HG02938 (cell line): ENCODE data around the gene ATG4D.
"Not testable (repeated sequence)": the region's sequence is repeated elsewhere in the genome, so short reads cannot be mapped to it uniquely, and the experiment has no call there.

ENCODE experiments used
- ATAC-seq: cut with Tn5 transposase; IDR thresholded peaks from one replicate; pipeline ENCODE4 v1.9.1; 2021; ENCODE audit warnings: mild to moderate bottlenecking, moderate library complexity; ENCODE audit not compliant: unreplicated experiment

The ATG4D gene

DNA sequence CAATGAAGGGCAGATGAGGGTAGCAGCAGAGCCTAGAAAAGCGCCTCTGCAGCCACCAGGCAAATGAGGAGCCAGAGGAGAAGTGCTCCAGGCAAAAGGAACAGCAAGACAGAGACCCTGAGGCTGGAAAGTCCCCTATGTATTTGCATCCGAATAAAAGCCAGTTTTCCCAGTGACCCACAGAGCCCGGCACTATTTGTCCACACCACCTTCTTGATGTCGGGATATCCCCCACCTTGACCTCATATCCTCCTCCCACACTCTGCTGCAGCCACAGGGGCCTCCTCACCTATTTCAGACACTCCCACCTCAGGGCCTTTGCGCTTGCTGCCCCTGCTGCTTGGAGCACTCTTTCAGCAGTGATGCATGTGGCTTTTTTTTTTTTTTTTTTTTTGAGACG is 6.6 kb downstream of the ATG4D start:
- ATAC-seq = no peak

DNA sequence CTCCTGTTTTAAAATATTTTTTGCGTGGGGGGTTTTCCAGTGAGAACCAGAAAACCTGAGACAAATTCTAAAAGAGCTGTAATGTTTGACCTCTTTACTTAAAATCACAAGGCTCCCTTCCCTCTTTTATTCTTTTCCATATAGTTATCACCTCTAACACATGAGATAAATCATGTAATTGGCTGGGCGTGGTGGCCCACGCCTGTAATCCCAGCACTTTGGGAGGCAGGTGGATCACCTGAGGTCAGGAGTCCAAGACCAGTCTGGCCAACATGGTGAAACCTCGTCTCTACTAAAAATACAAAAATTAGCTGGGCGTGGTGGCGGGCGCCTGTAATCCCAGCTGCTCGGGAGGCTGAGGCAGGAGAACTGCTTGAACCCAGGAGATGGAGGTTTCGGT is 7.3 kb downstream of the ATG4D start:
- ATAC-seq = not testable (repeated sequence)

DNA sequence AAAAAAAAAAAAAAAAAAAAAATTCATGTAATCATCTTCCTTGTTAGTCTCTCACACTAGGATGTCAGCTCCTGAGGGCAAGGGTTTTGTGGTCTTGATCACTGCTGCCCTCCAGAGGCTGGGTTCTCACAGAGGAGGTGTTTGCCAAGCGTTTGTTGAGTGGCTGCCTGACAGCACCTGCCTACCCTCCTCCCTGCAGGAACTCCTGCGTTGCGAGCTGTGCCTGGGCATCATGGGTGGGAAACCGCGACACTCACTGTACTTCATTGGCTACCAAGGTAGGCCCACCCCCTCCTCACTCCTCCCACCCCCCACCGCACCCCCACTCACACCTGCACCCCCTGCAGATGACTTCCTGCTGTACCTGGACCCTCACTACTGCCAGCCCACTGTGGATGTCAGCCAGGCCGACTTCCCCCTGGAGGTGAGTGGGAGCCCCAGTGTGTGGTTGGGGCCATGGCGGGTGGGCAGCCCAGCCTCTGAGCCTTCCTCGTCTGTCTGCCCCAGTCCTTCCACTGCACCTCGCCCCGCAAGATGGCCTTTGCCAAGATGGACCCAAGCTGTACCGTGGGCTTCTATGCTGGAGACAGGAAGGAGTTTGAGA is 8.1 kb downstream of the ATG4D start:
- ATAC-seq = no peak

DNA sequence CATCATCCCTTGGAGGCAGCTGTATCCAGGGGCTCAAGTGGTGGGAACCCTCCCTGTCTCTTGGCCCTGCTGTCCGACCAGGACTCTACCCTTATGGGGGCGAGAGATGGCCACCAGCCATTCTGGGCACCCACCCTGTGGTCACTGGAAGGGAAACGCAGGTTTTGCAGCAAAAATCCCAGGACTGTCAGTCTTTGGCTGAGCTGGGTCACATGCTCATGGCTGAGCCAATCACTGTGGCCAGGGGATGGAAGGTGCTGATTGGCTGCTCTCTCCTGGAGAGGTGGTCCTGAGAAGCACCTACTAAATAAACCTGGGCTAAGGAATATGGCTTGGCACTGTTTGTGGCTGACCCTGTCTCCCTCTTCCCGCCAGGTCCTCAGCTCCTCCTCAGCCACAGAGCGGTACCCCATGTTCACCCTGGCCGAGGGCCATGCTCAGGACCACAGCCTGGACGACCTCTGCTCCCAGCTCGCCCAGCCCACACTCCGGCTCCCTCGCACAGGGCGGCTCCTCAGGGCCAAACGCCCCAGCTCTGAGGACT is 8.9 kb downstream of the ATG4D start:
- no peak for ATAC-seq

DNA sequence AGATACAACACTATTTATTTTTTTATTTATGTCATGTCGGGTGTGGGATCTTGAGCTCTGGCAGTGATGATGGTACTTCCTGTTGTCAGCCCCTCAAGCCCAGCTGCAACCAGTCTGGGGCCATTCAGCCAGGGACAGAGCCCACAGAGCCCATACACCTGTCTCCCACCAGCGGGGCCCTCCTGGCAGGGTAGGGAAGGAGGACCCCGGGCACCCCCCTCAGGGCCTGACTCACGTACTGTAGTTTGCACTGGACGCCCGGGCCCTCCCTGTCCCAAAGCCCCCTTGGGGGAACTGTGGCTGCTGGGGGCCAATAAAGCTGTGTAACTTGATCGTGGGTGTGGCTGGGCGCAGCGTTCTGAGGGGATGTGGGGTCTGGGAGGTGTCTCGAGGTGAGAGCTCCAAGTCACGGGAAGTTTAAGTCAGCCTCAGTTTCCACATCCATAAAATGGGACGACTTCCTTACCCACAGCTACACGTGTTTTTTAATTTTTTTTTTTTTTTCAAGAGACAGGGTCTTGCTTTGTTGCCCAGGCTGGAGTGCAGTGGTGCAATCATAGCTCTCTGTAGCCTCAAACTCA is 9.5 kb downstream of the ATG4D start:
- ATAC-seq = no peak

DNA sequence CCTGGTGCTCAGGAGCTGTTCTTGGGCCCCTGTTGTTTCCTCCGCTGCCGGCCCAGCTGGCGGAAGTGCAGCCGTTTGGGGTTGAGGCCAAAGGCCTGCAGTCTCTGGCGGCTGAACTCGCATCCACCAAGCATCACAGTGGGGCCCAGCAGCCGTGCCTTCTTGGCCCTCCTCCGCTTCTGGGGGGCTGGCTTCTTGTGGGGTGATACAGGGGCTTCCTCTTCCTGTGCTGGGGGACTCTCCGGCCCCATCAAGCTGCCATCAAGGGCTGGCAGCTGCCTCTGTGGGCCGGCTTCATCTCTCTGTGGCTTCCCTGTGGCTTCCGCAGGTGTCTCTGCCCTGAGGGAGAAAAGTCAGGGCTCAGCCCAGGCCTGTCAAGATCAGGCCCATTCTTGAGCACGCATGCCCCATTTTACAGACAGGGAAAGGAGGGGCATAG is 10.3 kb downstream of the ATG4D start:
- ATAC-seq = no peak

DNA sequence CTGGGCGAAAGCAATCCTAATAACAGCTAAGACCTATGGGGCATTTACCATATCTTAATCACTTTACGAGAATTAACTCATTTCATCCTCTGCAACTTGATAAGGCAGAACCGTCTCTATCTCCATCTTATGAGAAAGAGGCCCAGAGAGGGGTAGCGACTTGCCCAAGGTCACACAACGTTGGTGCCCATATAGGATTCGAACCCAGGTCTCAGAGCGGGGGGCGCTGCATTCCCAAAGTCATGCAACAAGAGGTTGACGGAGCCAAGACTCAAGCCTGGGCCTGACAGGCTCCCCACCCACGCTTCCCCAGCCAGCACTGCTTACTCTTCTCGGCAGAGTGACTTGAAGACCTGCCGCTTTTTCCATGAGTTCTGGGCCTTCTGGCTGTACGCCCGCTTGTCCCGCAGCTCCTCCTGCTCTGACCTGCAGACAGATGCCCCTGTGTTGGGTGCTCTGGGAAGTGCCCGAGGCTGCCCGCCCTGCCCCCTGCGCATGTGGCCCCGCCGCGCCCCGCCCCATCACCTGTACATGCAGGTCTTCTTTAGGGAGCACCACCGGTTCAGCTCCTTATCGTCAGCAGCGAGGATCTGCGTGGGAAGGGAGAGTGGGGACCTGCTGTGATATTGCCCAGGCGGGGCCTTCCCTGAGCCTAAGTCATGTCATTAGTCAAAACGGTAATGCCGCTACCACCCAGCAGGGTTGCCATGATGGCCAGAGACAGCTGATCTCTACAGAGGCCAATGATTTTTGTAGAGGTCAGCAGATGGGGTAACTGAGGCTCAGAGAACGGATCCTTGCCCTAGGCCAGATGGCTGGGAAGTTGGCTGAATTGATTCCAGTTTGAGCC is 11.3 kb downstream of the ATG4D start:
- ATAC-seq = no peak

DNA sequence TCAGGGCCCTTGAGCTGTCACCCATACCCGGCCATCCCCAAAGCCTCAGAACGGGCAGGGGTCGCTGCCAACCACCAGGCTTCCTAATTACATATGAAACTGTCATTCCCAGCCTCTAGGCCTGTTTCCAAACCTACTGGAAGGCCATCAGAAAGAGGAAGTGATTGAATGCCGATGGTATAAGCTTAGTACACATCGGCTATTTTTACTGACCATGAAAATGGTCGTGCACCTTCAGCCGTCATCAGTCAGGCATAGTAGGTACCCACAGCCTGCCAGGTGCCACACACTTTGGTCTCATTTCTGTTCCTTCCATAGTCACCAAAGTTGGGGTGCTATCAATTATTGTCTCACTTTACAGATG is 11.9 kb downstream of the ATG4D start:
- ATAC-seq = no peak

DNA sequence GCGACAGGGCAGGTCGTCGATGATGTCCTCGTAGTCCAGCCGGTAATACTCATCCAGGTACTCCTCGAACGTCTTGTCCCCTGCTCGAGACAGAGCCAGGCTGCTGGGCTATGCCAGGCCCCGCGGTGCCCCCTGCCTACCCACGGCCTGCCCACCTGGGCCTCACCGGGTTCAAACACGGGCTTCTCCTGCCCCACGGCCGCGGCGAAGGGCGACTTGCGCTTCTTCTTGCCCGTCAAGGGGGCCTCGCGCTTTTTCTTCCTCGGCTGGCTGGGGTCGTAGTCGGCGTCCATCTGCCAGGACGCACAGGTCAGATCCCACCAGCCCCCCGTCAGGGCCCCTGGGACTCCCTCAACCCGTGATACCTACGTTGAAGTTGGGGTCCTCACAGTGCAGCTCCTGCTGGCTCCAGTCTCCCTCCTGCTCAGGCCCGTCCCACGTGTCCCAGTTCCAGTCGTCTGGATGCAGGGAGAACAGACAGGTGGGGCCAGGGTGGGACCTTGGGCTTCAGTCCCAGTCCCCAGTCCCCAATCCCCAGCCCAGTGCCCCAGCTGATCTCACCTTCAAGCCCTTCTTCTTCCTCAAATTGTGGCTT is 14.0 kb downstream of the ATG4D start:
- ATAC-seq = no peak

DNA sequence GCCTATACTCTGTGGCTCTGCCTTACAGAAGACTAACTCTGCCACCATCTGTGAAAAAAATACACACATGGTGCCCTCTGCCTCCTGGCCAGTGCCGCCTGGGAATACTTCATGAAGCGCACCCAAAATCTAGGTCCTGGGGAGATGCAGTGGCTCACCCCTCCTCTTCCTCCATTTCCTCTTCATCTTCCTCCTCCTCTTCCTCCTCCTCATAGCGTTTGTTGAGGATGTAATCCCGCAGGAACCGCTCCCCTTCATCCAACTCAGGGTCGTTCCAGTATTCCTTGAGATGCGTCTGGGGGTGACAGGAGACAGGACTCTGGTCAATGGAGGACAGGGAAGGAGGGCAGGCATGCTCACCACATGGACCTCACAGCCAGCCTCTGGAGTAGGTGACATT is 16.4 kb downstream of the ATG4D start:
- ATAC-seq = no peak

DNA sequence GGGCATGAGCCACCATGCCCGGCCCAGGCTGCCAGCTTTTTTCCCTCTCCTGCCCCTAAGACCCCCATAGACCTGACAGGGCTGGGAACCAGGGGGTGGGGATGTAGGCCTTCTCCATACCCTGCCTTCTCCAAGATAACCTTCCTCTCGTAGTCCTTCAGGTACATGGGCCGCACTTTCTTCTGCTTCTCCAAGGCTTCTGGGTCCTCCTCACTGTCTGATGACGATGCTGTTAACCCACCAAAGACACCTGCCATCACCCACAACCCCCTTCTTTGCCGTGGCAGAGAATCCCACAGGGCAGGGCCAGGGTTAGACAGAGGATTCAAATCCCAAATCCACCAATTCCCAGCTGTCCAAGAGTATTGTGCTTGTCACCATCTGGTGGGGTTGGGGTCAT is 18.9 kb downstream of the ATG4D start:
- ATAC-seq = no peak

DNA sequence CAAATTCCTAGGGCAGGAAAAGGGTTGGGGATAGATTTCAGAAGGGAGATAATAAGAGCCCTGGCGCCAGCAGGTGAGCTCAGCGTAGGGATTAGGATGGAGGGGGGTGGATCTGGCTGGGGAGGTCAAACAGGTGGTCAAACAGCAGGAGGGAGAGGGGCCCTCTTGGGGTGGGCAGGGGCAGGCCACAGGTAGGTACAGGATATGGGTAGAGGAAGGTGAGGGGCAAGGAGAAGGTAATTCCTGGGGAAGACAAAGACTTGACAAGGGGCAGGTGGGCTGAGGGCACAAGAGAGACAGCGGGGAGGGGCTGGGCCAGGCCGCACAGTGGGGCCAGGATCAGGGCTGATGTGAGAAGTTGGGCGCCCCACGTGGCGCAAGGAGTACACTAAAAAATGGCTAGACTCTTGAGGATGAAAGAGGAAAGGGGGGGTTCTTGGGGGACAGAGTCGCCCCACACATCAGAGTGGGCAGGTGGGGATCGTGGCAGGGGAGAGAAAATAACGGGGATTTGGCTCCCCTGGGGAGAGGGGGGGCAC is 21.4 kb downstream of the ATG4D start:
- no peak for ATAC-seq

DNA sequence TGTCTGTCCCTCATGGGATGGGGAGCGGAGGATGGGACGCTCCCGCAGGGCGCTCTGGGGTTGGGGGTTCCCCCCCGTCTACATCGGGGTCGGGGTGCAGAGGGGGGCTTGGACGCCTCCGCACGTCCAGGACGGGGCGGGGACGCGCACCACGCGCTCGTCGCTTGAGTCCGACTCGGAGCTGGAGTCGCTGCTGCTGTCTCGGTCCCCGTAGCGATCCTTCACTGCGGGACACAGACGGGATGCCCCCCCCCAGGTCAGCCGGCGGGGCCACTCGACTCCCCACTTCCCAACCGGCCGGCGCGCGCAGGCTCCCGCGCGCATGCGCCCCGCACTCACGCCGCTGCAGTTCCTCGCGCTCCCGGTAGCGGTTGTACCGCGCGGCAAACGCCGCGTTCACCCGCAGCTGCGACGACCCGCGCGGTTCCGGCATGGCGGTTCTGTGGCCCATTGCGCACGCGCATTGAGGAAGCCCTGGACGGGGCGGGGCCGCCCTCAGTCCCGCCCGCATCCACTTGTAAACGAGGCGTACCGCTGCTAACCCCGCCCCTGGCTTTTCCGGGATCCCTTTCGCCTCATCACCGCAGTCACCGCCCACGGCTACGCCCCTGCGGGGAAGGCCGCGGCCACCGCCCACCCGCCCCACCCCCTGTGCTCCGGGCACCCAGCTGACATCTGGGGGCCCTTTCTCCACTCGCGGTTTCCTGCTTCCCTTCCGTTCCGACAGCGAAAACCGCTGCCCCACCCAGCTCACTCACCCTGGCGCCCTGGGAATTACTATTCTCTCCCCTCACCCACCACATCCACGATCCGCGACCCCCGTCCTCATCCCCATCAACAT is 22.1 kb downstream of the ATG4D start, which contains the start of gene KRI1:
Gene KRI1 (minus strand): TSS at position 444 of the 841 bp plus-strand sequence. CDS start 11 bp downstream, at position 433.
- ATAC-seq = peak; percentile 38

DNA sequence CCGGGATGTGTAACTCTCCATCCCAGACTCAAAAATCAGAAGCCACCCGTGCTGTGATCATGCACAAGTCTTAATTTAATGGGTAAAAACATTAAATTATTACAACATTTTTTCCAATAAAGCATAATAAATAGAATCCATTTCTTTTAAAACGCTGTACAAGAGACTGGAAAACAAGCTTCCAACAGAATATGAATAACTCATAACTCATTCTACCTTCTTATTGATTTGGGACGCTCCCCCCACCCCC is 22.6 kb downstream of the ATG4D start:
- no peak for ATAC-seq

DNA sequence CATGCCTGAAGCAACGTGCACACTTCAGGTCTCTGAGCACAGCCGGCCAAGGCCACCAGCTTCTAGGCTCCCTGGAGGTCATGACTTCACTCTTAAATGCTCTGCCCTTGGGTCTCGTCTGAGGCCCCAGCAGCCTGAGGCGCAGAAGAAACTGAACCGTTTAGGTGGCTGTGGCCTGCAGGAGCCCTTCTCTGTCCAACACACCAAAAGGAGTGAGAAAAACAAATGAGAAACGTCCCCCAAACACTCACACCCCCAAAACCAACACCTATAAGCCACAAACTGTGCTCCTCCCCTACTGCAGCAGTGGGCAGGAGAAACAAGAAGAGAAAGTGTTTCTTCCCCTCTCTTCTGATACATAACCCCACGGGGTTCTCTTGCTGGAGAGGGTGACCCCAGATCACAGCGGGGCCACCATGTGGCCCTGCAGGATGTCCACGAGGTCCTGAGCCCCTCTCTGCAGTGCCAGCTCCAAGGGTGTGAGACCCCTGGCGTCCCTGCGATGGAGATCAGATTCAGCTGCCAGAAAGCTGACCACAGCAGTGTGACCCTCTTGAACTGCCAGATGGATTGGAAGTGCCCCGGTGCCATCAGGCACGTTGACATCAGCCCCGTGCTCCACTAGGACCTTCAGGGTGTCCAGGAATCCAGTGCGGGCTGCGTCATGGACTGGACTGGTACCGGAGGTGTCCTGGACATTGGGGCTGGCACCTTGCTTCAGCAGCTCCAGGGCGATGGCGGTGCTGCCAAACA is 23.1 kb downstream of the ATG4D start:
- no peak for ATAC-seq

DNA sequence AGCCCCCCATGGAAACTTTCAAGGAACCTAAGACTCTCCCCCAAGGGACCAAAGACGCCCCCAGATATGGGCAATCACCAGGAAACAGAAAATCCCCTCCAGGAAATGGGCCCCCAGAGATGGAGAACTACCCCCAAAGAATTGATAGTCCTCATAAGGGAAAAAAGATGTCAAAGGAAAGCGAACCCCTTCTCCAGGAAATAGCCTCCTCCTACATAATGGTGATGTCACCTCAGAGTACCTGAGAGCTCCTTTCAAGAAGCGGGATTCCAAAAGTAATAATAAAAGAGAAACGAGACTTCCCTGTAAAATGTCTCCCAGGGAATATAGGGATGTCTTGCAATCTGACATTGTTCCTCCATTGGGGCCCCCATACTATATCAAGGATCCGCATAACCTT is 24.0 kb downstream of the ATG4D start:
- ATAC-seq = no peak

DNA sequence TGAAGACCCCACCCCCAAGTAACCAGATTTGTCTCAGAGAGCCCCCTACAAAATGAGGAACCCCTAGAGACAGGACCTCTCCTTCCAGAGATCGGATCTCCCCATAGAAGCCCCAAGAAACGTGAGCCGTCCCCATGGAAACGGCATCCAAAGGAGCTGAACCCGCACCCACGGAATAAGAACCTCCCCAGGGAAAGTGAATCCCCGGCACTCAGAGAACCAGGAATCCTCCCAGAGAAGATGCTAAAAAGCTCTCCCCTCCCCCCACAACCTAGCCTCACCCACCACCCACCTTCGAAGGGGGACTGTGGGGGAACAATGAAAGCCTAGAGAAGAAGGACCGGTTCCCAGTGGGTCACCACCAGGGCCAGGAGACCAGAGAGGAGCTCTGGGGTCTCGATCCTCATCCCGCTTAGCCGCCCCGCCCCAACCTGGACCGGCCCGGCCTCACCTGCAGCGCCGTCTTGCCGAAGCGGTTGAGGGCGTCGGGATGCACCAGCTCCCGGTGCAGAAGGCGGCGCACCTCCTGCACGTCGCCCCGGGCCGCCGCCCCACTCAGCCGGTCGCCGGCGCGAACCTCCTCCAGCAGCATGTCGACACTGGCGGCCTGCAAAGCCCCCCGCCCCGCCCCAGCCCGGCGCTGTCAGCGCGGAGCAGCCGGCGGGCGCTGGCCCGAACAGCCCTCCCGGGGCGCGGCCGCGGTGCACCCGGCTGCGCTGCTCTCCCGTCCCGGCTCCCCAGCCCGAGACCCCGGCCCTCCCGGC is 24.5 kb downstream of the ATG4D start:
- no peak for ATAC-seq

DNA sequence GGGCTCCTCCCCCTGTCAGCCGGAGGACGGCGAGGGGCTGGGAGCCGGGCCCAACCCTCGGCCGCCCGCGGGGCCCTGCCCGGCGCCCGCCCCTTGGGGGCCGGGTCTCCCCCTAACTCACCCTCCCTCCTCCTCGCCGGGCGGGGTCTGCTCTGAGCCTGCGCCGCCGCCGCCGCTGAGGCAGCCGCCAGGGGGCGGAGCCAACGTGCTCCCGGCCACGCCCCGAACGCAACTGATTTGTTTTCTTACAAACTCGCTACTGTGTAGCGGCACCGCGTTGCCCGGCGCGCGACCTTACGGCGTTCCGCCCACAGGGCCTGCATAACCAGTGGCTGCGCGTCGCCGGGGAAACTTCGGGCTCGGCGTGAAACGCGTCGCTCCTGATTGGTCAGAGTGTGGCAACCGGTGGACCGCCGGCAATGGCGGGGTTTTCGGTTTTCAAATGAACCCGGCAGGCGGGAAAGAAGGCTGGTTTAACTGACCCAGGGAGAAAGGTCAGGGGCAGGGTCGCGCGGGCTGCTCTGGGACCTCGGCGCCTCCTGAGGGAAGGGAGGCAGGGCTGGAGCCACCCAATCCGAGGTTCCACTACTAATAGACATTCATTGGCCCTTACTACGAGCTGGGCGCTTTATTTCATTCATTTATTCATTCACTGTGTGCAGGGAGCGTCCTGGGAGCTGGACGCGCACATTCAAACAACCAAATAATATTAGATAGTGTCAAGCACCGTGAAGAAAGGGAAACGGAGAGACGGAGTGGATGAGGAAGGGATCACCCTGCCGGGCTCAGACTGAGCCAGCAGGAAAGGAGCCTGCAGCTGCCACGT is 25.3 kb downstream of the ATG4D start, which contains the start of gene CDKN2D:
Gene CDKN2D (minus strand): TSS at position 154 of the 826 bp plus-strand sequence. CDS start 326 bp downstream, outside the sequence.
- peak; percentile 61 for ATAC-seq
